Left cardiac atrium (tissue), 4 donors: ENCODE data around the gene OR2A42. TPM values are rescaled to one million over a fixed set of nuclear protein-coding genes. Genes with fewer than 3 reads are reported as not detected.
"Not testable (repeated sequence)": the region's sequence is repeated elsewhere in the genome, so short reads cannot be mapped to it uniquely, and the experiment has no call there.

Source experiments
- ATAC-seq, 2 donors: fragments of 200-7000 bp; cut with Tn5 transposase; one replicate each; pipeline ENCODE4 v1.9.1; 2020; ENCODE audit warnings: mild to moderate bottlenecking in 2 of 2, moderate library complexity in 2 of 2
- DNase-seq: peaks from one replicate; pipeline ENCODE4 v3.0.0-alpha.2; 2020
- intact Hi-C, 2 donors: fragments of 100-400 bp; cut with DNase I; formaldehyde crosslinking; loops; one replicate each; pipeline versions ENCODE4 v1.14.1 to v1.15.1; 2022 to 2023
- total RNA-seq, 2 donors: library from RNA; stranded (reverse); fragmentation: NEBNext Ultra II Directional; extraction: Animal tissue kit (Norgen Biotek cat#: 25700); gene quantifications; one replicate each; pipeline ENCODE4 v1.2.1, GENCODE V29; 2021
- donor health status: DM: no; HTN: yes; CAD: no.
- donor health status: DM: no; HTN: yes; CAD: no; lungs with severe emphysema.
- donor health status: DM: yes; HTN: yes; CAD: no.
- donor health status: Dilated cardiomyopathy.

The OR2A42 gene
- total RNA-seq, 2 donors from 2014 or later: 0.10 TPM; not detected in 1

- intact Hi-C loops, DNase-seq: not testable (repeated sequence)
- ATAC-seq: peak; percentile 45 to 80
These were observed 60.8 kb downstream of the OR2A42 start for GRCh38 chr7:144178380-144179164.

Other genes with a start within 250 kb of the OR2A42 start
- not detected for gene OR6B1, start 239.3 kb downstream of the OR2A42 start, total RNA-seq
- not detected for gene OR2A5, start 190.7 kb downstream of the OR2A42 start, total RNA-seq
- gene OR2A25, start 169.8 kb downstream of the OR2A42 start, total RNA-seq: not detected
- gene OR2A12, start 153.3 kb downstream of the OR2A42 start, total RNA-seq: not detected
- not detected for gene OR2A2, start 130.0 kb downstream of the OR2A42 start, total RNA-seq
- gene OR2A14, start 116.4 kb downstream of the OR2A42 start, total RNA-seq: not detected
- 1 to 10 TPM in 1 of 2 donors, not detected in 1; 1.3 TPM for gene CTAGE4, start 56.1 kb downstream of the OR2A42 start, total RNA-seq
- 1 to 10 TPM; 1.8 to 2.3 TPM for gene ARHGEF35, start 43.8 kb downstream of the OR2A42 start, total RNA-seq
- 1 to 10 TPM; 1.0 to 1.8 TPM for gene OR2A7, start 25.2 kb upstream of the OR2A42 start, total RNA-seq
- gene CTAGE8, start 29.7 kb upstream of the OR2A42 start, total RNA-seq: under 1 TPM; 0.24 to 0.71 TPM
- not detected for gene OR2A1, start 72.8 kb upstream of the OR2A42 start, total RNA-seq
- 1 to 10 TPM; 3.7 to 5.4 TPM for gene ARHGEF5, start 115.8 kb upstream of the OR2A42 start, total RNA-seq
- not detected for gene NOBOX, start 164.1 kb upstream of the OR2A42 start, total RNA-seq